Measurements from ENCODE around the gene SWAP70.

SWAP70 gene

DNA sequence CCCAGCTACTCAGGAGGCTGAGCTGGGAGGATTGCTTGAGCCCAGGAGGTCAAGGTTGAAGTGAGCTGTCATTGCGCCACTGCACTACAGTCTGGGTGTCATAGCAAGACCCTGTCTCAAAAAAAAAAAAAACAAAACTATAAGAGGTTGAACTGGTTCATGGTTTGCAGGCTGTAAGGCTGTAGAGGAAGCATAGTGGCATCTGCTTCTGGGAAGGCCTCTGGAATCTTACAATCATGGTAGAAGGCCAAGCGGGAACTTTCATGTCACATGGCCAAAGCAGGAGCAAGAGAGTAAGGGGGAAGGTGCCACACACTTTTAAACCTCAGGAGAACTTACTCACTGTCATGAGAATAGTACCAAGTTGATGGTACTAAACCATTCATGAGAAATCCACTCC is 109.6 kb downstream of the SWAP70 start:
- DNase-seq (ENCODE audit: extremely low spot score), result no peak
- TF ChIP-seq, protein P1, sequence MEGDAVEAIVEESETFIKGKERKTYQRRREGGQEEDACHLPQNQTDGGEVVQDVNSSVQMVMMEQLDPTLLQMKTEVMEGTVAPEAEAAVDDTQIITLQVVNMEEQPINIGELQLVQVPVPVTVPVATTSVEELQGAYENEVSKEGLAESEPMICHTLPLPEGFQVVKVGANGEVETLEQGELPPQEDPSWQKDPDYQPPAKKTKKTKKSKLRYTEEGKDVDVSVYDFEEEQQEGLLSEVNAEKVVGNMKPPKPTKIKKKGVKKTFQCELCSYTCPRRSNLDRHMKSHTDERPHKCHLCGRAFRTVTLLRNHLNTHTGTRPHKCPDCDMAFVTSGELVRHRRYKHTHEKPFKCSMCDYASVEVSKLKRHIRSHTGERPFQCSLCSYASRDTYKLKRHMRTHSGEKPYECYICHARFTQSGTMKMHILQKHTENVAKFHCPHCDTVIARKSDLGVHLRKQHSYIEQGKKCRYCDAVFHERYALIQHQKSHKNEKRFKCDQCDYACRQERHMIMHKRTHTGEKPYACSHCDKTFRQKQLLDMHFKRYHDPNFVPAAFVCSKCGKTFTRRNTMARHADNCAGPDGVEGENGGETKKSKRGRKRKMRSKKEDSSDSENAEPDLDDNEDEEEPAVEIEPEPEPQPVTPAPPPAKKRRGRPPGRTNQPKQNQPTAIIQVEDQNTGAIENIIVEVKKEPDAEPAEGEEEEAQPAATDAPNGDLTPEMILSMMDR (IDR thresholded peaks at IDR 0.05; ENCODE audit: control extremely low read depth, extremely low read depth, low read depth, missing control alignments), result no peak
- POLR2A ChIA-PET, result no interaction called here
- CTCF ChIA-PET, result no interaction called here

GRCh38 chr11:9774109-9774508 is 110.2 kb downstream of the SWAP70 start:
- DNase-seq (ENCODE audit: extremely low spot score), result no peak
- TF ChIP-seq, protein P1 (IDR thresholded peaks at IDR 0.05; ENCODE audit: control extremely low read depth, extremely low read depth, low read depth, missing control alignments), result no peak
- ChIA-PET CTCF (no interaction called here), POLR2A (no interaction called here)

GRCh38 chr11:9774591-9775397 is 110.9 kb downstream of the SWAP70 start:
- TF ChIP-seq, protein P1 (IDR thresholded peaks at IDR 0.05; ENCODE audit: control extremely low read depth, extremely low read depth, low read depth, missing control alignments), result no peak
- no peak for DNase-seq (ENCODE audit: extremely low spot score)
- ChIA-PET CTCF (interaction anchor here (2.3 kb wide), 1 partner anchor 8 kb away, joined by 8 read pairs; no protein-coding TSS in a partner anchor), POLR2A (no interaction called here)

DNA sequence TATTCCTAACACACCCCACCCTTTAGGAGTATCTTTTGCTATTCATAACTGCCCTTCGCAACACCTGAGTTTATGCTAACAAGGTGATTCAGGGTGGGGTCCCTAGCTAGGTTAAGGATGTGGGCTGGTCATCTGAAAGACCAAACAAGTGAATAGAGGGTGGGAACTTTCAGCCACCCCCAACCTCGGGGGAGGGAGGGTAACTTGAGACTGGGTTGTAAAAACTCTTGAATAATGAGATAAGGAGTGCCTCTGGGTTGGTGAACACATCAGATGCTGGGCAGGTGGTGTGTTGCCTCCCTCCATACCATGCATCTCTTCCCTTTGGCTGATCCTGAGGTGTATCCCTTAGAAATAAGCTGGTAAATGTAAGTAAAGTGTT is 111.5 kb downstream of the SWAP70 start:
- TF ChIP-seq, protein P1 (IDR thresholded peaks at IDR 0.05; ENCODE audit: control extremely low read depth, extremely low read depth, low read depth, missing control alignments), result no peak
- no peak for DNase-seq (ENCODE audit: extremely low spot score)
- ChIA-PET POLR2A (no interaction called here), CTCF (interaction anchor here (2.3 to 2.4 kb wide), 2 partner anchors 9 to 17 kb away, joined by 8 to 10 read pairs; no protein-coding TSS in a partner anchor)

DNA sequence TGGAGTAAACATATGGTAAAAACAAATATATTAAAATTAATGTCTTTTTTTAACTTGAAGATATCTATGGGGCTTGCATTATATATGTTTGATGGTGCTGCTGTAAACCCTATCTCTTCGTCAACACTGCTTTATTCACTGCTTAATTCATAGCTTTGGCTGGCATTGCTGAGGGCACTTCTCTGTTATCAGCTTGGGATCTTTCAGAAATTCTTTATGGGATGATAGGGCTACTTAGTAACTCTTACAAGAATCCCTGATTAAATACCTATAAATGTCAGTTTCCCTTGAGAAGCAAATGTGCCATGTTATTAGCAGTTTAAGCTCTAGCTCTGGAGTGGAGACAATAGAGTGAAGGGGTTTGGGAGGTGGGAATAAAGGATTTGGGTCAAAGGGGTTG is 112.3 kb downstream of the SWAP70 start:
- CTCF ChIA-PET, result interaction anchor here (1.2 to 2.4 kb wide), 3 partner anchors 10 to 40 kb away, joined by 3 to 10 read pairs (median 8); no protein-coding TSS in a partner anchor
- no peak for DNase-seq (ENCODE audit: extremely low spot score)
- TF ChIP-seq, protein P1 (IDR thresholded peaks at IDR 0.05; ENCODE audit: control extremely low read depth, extremely low read depth, low read depth, missing control alignments), result no peak
- POLR2A ChIA-PET, result no interaction called here

- ChIA-PET CTCF (interaction anchor here (1.9 to 2.4 kb wide), 2 partner anchors 18 to 24 kb away, joined by 5 to 10 read pairs; no protein-coding TSS in a partner anchor), POLR2A (no interaction called here)
- DNase-seq (ENCODE audit: extremely low spot score), result no peak
- TF ChIP-seq, protein P1 (IDR thresholded peaks at IDR 0.05; ENCODE audit: control extremely low read depth, extremely low read depth, low read depth, missing control alignments), result no peak
These were observed 113.2 kb downstream of the SWAP70 start for GRCh38 chr11:9777066-9777465.
